Hematopoietic multipotent progenitor cell treated with erythropoietin and hydrocortisone succinate and interleukin-3 and kit ligand, for 15 days (in vitro differentiated cells): ENCODE data around the gene FAF1.

Source experiments
- DNase-seq: peaks from one replicate; pipeline ENCODE4 v3.0.0-alpha.2; 2015; ENCODE audit warnings: low spot score

FAF1 gene

GRCh38 chr1:50415235-50416149 lies 544.6 kb downstream of the FAF1 start:
- no peak for DNase-seq

- DNase-seq: no peak
These were observed 545.2 kb downstream of the FAF1 start for GRCh38 chr1:50414853-50415234.

- no peak for DNase-seq
These were observed 547.1 kb downstream of the FAF1 start for GRCh38 chr1:50412813-50413476.

GRCh38 chr1:50405814-50406213 lies 554.3 kb downstream of the FAF1 start:
- no peak for DNase-seq

- DNase-seq: no peak
These were observed 566.4 kb downstream of the FAF1 start for GRCh38 chr1:50393522-50394120.
